SK-MEL-5 (cell line): ENCODE results near the gene ZNF362. TPM values are rescaled to one million over a fixed set of nuclear protein-coding genes. Genes with fewer than 3 reads are reported as not detected.

Experiments used
- DNase-seq: peaks from one replicate; pipeline ENCODE4 v3.0.0-alpha.2; 2016; ENCODE audit warnings: low read depth, low spot score
- in situ Hi-C: cut with HindIII; loops from 2 replicates; pipeline ENCODE4 v1.10.0; 2016; ENCODE audit warnings: low sequenced_read_pairs, high pct_unique_total_duplicates, low pct_unique_long_range_greater_than_20kb
- total RNA-seq: library from RNA; depleted of rRNA; stranded (reverse); fragments of >200 nt; shearing (Covaris generic); gene quantifications from 2 replicates; pipeline ENCODE4 v1.2.3, GENCODE V29; 2014

Gene ZNF362
- total RNA-seq, 1 experiment from 2014 or later = 12.4 TPM

DNA sequence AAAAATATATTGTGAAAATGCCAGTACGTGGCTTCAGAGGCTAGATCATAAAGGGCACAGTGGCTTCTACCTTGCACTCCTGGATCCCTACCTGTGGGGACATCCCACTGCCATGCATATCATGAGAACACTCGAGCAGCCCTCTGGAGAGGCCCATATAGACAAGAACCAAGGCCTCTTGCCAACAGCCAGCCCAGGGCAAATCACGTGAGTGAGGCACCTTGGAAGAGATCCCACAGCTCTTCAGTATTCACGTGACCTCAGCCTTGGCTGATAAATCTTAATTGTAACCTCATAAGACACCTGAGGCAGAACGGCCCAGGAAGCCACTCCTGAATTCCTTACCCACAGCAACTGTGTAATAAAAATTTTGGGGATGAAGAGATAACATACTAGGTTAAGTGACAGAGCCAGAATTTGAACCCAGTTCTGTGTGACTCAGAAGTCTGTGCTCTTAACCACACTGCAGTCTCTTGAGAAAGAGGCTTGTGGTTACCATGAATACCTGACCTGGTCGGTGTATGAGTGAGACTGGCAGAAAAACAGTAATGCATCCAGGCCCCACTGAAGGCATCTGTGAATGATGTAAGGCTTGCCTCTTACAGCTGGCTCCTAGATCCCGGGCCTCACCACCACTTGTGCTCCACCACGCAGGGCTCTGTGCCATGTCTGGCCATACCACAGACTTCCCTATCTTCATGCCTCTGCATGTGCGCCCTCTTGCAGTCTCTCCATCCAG, 71.5 kb downstream of the ZNF362 start:
- in situ Hi-C loops = no loop called here
- DNase-seq = no peak

DNA sequence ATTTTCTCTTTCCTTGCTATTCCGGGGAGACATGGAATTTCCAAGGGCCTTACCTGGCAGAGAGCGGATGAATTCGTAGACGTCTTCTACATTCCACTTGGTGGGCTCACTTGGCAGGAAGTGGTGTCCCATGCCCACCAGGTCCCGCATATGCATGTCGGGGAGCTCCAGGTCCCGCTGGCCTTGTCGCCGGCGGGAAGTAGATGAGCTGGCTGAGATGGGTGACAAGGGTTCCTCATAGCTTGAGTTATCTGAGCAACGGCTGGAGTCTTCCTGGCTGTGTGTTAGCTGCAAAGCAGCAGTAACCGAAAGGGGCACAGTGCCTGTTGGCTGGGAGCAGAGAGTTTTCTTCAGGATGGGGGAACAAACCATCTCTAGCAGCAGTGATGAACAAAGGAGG, 72.5 kb downstream of the ZNF362 start:
- no peak for DNase-seq
- in situ Hi-C loops = no loop called here

DNA sequence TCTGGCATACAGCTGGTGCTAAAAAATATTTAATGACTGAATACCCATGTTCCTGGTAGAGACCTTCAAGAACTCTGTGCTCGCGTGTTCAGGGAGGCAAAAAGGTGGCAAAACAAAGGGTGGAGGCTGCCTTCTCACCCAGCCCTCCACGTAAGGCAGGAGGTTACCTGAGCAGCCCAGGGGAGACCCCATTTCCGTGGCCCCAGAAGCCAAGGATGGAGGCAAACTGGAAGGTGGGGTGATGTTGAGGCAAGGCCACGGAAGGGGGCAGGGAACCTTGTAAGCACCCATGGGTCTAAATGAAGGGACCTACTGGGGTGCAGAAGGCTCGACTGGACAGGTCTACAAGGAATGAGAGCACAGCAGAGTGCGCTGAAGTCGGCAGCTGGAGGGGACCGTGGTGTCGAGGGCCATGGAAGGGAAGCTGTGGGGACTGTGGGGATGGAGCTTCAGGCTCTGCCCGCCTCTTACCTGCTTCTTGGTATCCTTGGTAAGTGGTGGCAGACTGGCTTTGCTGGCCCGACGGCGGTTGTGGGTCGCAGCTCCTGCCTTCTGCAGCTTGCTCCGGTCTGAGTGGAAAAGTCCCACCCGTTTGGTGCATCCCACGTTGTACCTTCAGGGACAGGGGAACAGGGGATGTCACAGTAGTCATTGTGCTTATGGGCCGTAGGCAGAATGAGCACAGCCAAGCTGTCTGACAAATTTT, 73.5 kb downstream of the ZNF362 start:
- in situ Hi-C loops = no loop called here
- DNase-seq = no peak

DNA sequence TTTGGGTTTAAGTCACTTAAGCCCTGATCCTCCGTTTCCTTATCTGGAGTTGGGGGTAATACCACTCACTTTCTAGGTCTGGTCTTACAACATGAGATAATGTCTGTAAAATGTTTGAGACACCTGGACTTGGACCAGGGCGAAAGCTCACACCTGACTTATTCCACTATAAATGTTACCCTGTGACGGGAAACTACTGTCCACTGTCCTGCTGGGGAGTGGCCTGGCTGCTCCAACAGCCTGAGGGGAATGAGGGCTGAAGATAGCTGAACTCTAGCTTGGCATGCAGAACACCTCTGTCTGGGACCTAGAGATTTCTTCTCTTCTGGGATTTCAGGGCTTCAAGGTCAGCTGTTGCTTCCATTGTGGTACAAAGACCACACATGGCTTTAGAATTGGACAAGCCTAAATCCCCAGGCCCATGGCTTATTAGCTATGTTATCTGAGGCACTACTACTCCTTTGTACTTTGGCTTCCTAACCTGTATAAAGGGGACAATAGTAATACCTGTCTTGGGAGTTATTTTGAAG, 74.1 kb downstream of the ZNF362 start:
- in situ Hi-C loops = no loop called here
- no peak for DNase-seq

DNA sequence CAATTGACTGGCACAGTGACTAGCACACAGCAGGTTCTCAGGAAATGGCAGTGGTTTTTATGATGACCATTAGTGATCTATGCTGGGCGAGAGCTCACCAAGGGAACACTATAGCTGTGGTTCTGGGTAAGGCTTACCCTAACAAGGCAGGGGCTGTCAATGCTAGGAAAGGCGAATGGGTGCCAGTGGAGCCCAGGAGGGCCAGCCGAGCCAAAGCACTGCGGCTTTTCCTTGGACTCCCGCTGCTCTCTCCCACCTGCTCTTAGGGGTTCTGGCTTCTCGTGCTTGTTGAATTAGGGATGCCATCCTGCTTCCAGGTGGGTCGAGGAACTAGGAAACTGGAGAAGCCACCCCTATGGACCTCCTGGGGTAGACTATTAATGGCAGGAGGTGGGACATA, 74.6 kb downstream of the ZNF362 start:
- in situ Hi-C loops = no loop called here

DNA sequence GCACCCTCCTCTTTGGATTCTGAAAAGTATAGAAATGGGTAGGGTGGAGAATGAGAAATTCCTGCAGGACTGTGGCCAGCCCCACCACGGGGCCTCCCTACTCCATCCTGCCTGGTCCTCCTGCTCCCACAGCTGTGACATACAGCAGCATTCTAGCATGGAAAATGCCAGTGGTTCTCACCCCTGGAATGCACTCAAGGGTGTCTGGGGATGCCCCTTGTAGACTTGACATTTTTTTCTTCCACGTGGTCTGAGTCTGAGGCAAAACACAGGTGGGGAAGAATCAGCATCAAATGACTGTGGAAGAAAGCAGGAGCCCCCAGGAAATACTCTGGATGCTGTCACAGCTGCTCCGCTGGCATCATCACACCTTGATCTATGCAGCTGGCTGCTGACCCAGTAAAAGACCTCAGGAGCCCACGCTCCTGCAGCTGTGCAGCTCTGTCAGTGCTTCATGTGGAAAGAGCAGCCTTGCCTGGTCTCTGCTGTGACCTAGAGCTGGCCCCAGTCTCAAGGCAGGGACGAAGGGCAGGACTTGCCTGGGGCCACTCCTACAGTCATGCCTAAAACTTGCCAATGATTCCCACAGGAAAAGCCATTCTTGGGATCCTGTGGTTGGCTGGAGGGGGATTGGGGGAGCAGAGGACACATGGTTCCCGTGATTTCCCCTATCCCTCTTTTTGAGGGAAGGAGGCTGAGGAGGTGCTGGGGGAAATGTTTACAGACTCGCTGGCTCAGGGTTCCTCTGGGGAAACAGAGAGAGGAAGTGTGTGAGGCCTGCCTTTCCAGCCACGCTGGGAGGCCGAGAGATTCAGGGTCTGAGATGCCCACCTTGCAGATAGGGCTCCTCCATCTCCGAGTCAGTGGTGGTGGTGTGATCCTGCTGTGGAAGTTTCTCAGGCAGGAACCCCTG, 75.4 kb downstream of the ZNF362 start:
- in situ Hi-C loops = no loop called here
- no peak for DNase-seq

More for the DNA sequence above, 74.6 kb downstream of the ZNF362 start:
- DNase-seq = no peak

DNA sequence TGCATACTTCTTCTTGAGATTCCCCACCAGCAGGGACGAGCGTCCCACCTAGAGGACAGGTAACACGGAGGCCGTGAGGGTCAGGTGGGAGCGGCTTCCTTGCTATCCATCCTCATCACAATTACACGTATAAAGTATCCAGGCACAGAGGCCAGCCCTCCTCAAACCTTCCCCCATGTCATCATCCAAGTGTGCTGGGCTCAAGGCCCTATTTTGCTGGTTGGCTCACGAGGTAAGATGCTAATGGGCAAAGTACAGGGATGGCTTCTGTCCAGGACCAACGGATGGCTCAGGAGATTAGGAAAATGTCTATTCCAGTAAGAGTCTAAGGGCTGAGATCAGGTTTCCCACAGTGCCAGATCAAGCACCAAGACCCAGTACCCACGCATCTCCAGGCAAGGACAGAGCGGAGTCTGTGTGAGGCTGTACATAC, 76.1 kb downstream of the ZNF362 start:
- DNase-seq = no peak
- in situ Hi-C loops = no loop called here

DNA sequence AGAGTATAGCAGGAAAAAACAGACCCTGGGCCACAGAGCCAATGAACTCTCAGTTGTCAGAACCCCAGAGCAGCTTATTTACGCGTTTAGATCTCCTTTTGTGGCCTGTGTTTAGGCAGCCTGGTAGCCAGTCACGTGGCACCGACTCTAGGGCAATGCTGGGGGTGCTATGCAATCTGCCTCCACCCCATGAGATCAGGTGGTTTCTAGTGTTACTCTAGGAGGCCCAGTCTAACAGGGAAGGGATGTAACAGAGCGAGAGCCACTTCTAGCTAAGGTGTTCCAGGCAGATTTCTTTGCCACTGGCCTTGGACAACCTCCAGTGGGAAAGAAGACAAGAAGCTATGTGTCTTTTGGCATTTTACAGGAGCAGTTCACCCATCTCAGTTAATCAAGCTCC, 76.6 kb downstream of the ZNF362 start:
- in situ Hi-C loops = no loop called here
- no peak for DNase-seq

DNA sequence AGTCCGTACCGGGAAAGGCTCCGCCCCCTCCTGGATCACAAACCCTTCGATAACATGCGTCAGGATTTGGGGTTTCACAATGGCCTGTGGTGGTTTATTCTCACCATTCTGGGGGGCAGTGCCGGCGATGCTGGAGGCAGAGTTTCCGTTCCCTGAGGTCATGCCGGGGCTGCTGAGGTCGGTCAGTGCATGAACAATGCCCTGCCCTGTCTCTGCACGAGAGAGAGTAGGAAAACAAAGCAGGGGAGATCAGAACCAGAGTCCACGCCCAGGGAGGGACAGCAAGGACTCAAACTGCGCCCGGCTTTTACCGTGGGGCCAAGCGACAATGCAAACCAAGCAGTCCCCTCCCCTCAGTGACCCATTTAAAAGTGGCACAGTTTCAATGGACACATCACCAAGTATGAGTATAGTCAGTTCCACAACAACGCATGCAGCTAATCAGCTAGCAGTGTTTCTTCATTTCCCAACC, 77.8 kb downstream of the ZNF362 start:
- in situ Hi-C loops = no loop called here
- no peak for DNase-seq

DNA sequence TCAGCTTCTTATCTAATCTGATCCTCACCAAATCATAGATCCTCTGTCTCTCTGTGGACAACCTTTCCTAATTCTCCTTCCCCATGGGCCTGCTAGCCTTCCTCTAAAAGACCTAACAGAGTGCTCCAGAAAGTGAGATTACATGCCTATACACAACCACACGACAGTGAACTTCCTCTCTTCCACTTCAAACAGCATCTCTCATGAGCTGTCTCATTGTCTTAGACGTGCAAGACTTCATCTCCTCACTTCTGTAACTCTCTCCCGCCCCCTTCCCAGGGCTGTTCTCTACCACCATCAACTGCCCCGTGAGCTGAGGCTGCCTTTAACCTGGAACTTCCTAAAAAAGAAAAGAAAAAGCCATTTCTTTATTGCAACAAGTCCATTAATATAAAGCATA, 78.7 kb downstream of the ZNF362 start:
- in situ Hi-C loops = no loop called here

DNA sequence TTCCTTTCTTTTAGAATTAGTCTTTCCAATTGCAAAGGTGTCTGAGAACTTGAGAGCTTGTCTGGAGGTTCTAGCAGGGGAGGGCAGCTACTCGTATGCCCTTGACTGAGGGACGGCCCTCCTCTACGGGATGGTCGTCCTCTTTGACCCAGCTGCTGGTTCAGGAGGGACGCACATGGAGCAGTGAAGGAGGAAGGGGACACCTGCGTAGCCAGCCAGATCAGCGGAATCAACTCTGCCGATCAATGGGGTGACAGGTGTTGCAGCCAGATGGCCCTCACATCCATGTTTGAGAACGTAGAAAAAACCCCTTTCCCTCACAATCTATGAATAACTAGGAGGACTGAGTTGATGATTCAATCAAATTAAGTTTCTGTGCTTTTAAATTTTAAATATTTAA, 80.3 kb downstream of the ZNF362 start:
- in situ Hi-C loops = no loop called here
- no peak for DNase-seq

More for the DNA sequence above, 78.7 kb downstream of the ZNF362 start:
- DNase-seq = no peak

DNA sequence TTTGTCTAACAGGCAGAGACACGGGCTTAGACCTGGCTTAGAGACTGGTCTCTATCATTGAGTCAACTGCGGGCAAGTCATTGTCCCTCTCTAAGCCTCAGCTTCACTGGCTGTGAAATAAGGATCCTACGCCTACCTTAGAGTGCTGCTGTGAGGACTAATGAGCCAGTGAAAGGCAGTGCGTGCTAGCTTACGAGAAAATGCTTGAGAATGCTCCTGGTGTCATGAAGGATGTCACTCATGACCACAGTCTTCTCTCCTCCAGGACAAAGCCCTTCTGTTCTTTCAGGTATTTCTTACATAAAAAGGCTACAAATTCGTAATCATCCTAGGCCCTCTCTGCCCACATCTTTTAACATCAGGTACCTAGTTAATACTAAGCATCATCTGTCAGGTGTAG, 81.1 kb downstream of the ZNF362 start:
- DNase-seq = peak; percentile 36
- in situ Hi-C loops = no loop called here

DNA sequence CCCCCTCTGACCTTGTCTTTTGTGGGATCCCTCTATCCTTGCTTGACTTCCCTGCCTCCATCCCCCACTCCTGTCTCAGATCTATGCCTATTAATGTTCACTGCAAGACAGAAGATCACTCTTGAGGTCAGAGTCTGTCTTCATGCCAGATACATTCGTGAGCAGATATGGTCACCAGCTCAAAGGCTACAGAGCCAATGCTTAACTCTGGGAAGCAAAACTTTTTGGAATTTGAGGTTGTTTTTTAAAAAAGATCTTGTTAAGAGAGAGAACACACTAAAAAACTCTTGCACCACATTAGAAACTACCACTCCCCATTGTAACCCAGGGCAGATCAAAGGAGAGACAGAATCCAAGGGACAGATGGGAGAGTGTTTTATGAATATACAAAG, 81.8 kb downstream of the ZNF362 start:
- in situ Hi-C loops = no loop called here
- DNase-seq = no peak

DNA sequence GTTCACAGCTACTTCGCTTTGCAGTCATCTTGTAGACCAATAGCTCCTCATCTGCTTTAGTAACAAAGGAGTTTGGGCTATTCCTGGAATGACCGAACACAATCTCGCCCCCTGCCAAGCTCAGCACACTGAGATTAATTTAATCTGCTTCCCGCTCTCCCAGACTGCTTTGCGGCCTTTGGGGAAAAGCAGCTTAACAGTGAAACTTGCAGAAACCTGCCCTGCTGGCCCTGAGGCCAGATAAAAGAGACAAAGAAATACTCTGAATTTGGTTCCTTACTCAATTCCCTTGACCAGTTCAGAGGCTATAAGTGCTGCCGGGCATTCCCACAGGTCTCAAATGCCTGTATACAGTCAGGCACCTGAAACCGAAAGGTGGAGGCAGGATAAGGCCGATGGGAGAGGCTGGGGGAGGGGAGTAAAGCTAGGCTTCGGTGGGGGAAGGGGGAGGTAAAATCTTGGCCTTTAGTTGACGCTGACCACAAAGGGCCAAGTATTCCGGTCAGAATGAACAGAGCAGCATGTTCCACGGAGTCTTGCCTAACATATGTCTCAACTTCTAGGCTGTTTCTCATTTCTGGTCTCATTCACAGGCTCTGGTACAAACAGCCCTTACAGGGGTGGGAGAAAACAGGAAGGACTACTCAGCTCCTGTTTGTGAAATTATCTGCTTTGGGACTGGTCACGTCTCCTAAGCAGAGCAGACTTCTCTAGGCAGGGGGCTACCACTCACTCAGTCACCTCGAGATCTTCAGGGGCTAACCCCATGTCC, 82.3 kb downstream of the ZNF362 start:
- in situ Hi-C loops = no loop called here
- DNase-seq = peak; percentile 51

DNA sequence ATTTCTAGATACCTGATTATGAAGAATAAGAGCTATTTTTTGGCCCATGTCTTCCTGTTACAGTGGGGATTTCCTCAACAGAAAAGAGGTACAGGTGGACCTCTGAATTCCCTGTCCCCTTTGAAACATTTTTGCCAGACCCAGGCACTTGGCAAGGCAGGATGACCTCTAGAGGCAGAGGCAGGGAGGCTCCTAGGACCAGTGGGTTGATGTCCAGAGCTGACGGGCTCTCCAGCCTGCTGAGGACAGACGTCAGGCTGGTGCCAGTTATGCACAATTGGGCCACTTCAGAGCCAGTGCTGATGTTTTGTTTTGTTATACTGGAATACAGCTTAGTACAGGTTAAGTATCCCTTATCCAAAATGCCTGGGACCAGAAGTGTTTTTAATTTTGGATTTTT, 83.1 kb downstream of the ZNF362 start:
- DNase-seq = no peak
- in situ Hi-C loops = no loop called here

DNA sequence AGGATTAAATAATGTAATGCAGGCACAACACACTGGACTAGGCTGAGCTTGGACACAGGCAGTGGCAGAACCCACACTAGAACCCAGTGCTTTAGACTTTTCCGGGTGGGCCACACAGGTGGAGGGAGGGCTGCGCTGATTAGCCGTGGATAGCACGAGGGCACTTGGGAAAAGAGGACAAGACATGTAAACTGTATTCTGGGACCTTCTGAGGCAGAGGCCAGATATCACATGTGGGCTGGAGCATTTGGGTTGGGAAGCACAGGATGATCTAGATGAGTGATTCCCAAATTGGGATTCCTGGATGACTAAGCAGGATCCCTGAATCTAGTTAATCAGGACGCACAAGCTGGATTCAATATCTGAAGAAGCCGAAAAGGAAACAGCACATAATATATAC, 84.9 kb downstream of the ZNF362 start:
- DNase-seq = no peak

DNA sequence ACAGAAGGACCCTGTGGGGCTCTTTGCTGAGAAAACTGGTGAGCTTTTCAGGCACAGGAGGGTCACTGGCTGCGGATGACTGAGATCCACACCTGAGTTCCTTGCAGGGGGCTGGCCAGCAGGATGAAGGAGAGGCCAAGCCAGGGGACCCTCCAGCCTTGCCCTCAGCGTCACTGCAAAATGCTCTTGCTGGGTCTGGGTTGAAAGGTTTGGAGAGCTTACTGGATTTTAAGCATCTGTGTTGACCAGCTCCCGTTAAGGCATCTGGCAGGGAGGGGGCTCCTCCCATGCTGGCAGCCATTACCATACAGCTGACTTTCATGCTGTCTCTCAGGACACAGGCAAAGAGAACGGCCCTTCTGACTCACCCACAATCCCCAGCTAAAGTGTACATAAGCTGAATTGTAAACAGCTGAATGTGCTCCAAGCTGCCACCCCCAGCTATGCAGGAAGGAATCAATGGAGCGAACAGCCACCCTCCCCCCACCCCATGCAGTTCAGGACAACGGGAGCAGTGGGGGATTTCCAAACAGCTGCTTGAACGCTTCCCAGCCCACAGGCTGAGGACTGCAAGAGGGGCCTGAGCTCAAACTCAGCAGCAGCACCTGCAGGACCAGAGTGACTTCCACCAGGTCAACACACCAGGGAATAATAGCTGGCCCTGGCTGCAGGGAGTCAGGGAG, 85.9 kb downstream of the ZNF362 start:
- in situ Hi-C loops = no loop called here
- DNase-seq = peak; percentile 30

More for the DNA sequence above, 84.9 kb downstream of the ZNF362 start:
- in situ Hi-C loops = no loop called here
